Keratinocyte (primary cell): ENCODE measurements around the gene AKAIN1. TPM values are rescaled to one million over a fixed set of nuclear protein-coding genes. Genes with fewer than 3 reads are reported as not detected.

Experiments used
- DNase-seq: peaks from one replicate; pipeline ENCODE4 v3.0.0-alpha.2; 2011; ENCODE audit warnings: low read depth, missing footprints, low spot score
- FAIRE-seq: peaks from 2 replicates; lab custom pipeline; 2011; peaks lifted over from hg19 to GRCh38; lab: Jason Lieb, UNC
- H2AFZ ChIP-seq: 2 replicates; pipeline ENCODE4 v1.6.0; 2012; ENCODE audit warnings: low read length, control low read depth, inconsistent platforms; ENCODE audit not compliant: control insufficient read depth
- H3K27ac ChIP-seq: 2 replicates; pipeline ENCODE4 v1.5.1; 2011; ENCODE audit warnings: low read length; ENCODE audit not compliant: control insufficient read depth, insufficient read depth
- H3K27me3 ChIP-seq: 3 replicates; pipeline ENCODE4 v1.6.0; 2011; ENCODE audit warnings: low read length; ENCODE audit not compliant: control insufficient read depth, insufficient read depth; ENCODE audit errors: extremely low read depth
- H3K36me3 ChIP-seq, 2 experiments: 2 replicates in 1 of 2; 3 replicates in 1 of 2; pipeline ENCODE4 v1.5.1; 2011; ENCODE audit warnings: low read length in 2 of 2, mild to moderate bottlenecking in 1 of 2; ENCODE audit not compliant: control insufficient read depth in 2 of 2, insufficient read depth in 2 of 2; ENCODE audit errors: extremely low read depth in 1 of 2
- H3K4me1 ChIP-seq: 3 replicates; pipeline ENCODE4 v1.5.1; 2011; ENCODE audit warnings: low read length; ENCODE audit not compliant: control insufficient read depth, insufficient read depth; ENCODE audit errors: extremely low read depth
- H3K4me2 ChIP-seq: 3 replicates; pipeline ENCODE4 v1.6.0; 2011; ENCODE audit warnings: low read depth, low read length; ENCODE audit not compliant: control insufficient read depth, insufficient read depth; ENCODE audit errors: extremely low read depth
- H3K4me3 ChIP-seq, 3 experiments: fragments of 200-600 bp in 1 of 3; sonication (generic) in 1 of 3; 2 replicates in 2 of 3; 3 replicates in 1 of 3; pipeline ENCODE4 v1.5.1; 2011 to 2016; ENCODE audit warnings: low read length in 3 of 3, mild to moderate bottlenecking in 3 of 3, control low read depth in 2 of 3, inconsistent platforms in 1 of 3, low read depth in 1 of 3, mixed read lengths in 1 of 3, mixed run types in 1 of 3, moderate library complexity in 1 of 3; ENCODE audit not compliant: control insufficient read depth in 2 of 3, insufficient read depth in 2 of 3; ENCODE audit errors: extremely low read depth in 1 of 3
- H3K79me2 ChIP-seq: 2 replicates; pipeline ENCODE4 v1.6.0; 2012; ENCODE audit warnings: low read length; ENCODE audit not compliant: control insufficient read depth, insufficient read depth
- H3K9ac ChIP-seq: 3 replicates; pipeline ENCODE4 v1.6.0; 2011; ENCODE audit warnings: low read length; ENCODE audit not compliant: control insufficient read depth, insufficient read depth; ENCODE audit errors: extremely low read depth
- H3K9me1 ChIP-seq: 3 replicates; pipeline ENCODE4 v1.6.0; 2011; ENCODE audit warnings: low read length; ENCODE audit not compliant: control insufficient read depth, insufficient read depth; ENCODE audit errors: extremely low read depth
- H3K9me3 ChIP-seq: 2 replicates; pipeline ENCODE4 v1.5.1; 2012; ENCODE audit warnings: low read depth, low read length; ENCODE audit not compliant: control insufficient read depth
- H4K20me1 ChIP-seq: 3 replicates; pipeline ENCODE4 v1.6.0; 2011; ENCODE audit warnings: low read length; ENCODE audit not compliant: control insufficient read depth, insufficient read depth; ENCODE audit errors: extremely low read depth
- EZH2 ChIP-seq: IDR thresholded peaks from one replicate; pipeline ENCODE4 v1.6.1; 2012; ENCODE audit warnings: inconsistent platforms, mild to moderate bottlenecking, low read length, moderate library complexity
- dilution Hi-C: fragments of 300-500 bp; cut with MboI; formaldehyde crosslinking; loops from one replicate; pipeline ENCODE4 v1.7.0; 2020; ENCODE audit warnings: low sequenced_read_pairs; ENCODE audit not compliant: extremely low pct_ligation_motif_present
- polyA plus RNA-seq, 5 experiments: library from polyadenylated mRNA; depleted of rRNA in 3 of 5; stranded (reverse) in 3 of 5; stranded (forward) in 1 of 5; unstranded in 1 of 5; fragments of >200 nt; gene quantifications; 1 replicate in 1 of 5; 2 replicates in 3 of 5; 3 replicates in 1 of 5; pipeline versions ENCODE4 v1.2.1 to v1.2.3, GENCODE V29; 2011 to 2012; ENCODE audit warnings: missing spikeins in 2 of 5, low read depth in 1 of 5, low replicate concordance in 1 of 5
- TF ChIP-seq, protein P1 (sequence below), 3 experiments: IDR thresholded peaks in 1 of 3; conservative IDR thresholded peaks in 1 of 3; optimal IDR thresholded peaks in 1 of 3; 2 replicates in 2 of 3; 3 replicates in 1 of 3; pipeline versions ENCODE3 to v1.5.1; 2011; ENCODE audit warnings: low read length in 3 of 3, mild to moderate bottlenecking in 3 of 3, moderate library complexity in 2 of 3, control low read depth in 1 of 3, inconsistent platforms in 1 of 3; ENCODE audit not compliant: insufficient read depth in 2 of 3; ENCODE audit errors: extremely low read depth in 1 of 3

The AKAIN1 gene
- polyA plus RNA-seq, 1 donor (not counting 4 experiments of a cell fraction or from before 2014, with no cell fraction given), result not detected

GRCh38 chr18:5180254-5180653, 16.8 kb downstream of the AKAIN1 start:
- Histone ChIP-seq H3K79me2 (no peaks in the 10 kb centered on the region), H4K20me1 (no peaks in the 10 kb centered on the region), H3K9ac (no peak overlapping the region), H3K9me3 (no peaks in the 10 kb centered on the region), H3K4me3 (no peak overlapping the region), H3K4me1 (no peaks in the 10 kb centered on the region), H3K27me3 (no peaks in the 10 kb centered on the region), H2AFZ (no peak overlapping the region), H3K4me2 (no peak overlapping the region), H3K9me1 (no peaks in the 10 kb centered on the region), H3K36me3 (no peaks in the 10 kb centered on the region), H3K27ac (no peak overlapping the region)
- no peak for FAIRE-seq
- no peak for TF ChIP-seq EZH2
- TF ChIP-seq, protein P1, sequence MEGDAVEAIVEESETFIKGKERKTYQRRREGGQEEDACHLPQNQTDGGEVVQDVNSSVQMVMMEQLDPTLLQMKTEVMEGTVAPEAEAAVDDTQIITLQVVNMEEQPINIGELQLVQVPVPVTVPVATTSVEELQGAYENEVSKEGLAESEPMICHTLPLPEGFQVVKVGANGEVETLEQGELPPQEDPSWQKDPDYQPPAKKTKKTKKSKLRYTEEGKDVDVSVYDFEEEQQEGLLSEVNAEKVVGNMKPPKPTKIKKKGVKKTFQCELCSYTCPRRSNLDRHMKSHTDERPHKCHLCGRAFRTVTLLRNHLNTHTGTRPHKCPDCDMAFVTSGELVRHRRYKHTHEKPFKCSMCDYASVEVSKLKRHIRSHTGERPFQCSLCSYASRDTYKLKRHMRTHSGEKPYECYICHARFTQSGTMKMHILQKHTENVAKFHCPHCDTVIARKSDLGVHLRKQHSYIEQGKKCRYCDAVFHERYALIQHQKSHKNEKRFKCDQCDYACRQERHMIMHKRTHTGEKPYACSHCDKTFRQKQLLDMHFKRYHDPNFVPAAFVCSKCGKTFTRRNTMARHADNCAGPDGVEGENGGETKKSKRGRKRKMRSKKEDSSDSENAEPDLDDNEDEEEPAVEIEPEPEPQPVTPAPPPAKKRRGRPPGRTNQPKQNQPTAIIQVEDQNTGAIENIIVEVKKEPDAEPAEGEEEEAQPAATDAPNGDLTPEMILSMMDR (optimal IDR thresholded peaks at IDR 0.05 in 1 of 3, IDR thresholded peaks at IDR 0.05 in 1 of 3, conservative IDR thresholded peaks at IDR 0.05 in 1 of 3; ENCODE audit: extremely low read depth in 1 of 3, insufficient read depth in 2 of 3, low read length in 3 of 3), result no peak
- dilution Hi-C loops, result no loop called here
- no peak for DNase-seq

GRCh38 chr18:5178519-5178918, 18.5 kb downstream of the AKAIN1 start:
- Histone ChIP-seq H3K79me2 (no peaks in the 10 kb centered on the region), H3K9ac (no peak overlapping the region), H3K36me3 (no peaks in the 10 kb centered on the region), H3K9me1 (no peaks in the 10 kb centered on the region), H3K9me3 (no peaks in the 10 kb centered on the region), H2AFZ (no peak overlapping the region), H3K27me3 (no peaks in the 10 kb centered on the region), H4K20me1 (no peaks in the 10 kb centered on the region), H3K4me3 (no peak overlapping the region), H3K4me1 (no peaks in the 10 kb centered on the region), H3K27ac (no peak overlapping the region), H3K4me2 (no peak overlapping the region)
- TF ChIP-seq, protein P1 (optimal IDR thresholded peaks at IDR 0.05 in 1 of 3, IDR thresholded peaks at IDR 0.05 in 1 of 3, conservative IDR thresholded peaks at IDR 0.05 in 1 of 3; ENCODE audit: extremely low read depth in 1 of 3, insufficient read depth in 2 of 3, low read length in 3 of 3), result no peak
- no peak for TF ChIP-seq EZH2
- DNase-seq, result no peak
- FAIRE-seq, result no peak
- dilution Hi-C loops, result no loop called here
